GM12878 (cell line): ENCODE results near the gene ARF3. TPM values are rescaled to one million over a fixed set of nuclear protein-coding genes. Genes with fewer than 3 reads are reported as not detected.

Experiments
- ATAC-seq: fragments of 200-7000 bp; cut with Tn5 transposase; 3 replicates; pipeline ENCODE4 v1.9.1; 2020; ENCODE audit warnings: mild to moderate bottlenecking, moderate library complexity
- BruUV-seq: library from RNA; stranded (reverse); fragments of 400-500 nt; replicated peaks from 2 replicates; lab custom pipeline; 2021; lab: Mats Ljungman, UMichigan
- CTCF ChIA-PET: fragments of 300-600 bp; sonication (Branson Sonifier 250); formaldehyde crosslinking; extraction: SDS; loops from one replicate; lab custom pipeline; 2021; ENCODE audit warnings: inconsistent platforms; lab: Yijun Ruan, JAX
- POLR2A ChIA-PET: fragments of 350-600 bp; formaldehyde crosslinking; extraction: SDS; loops from one replicate; lab custom pipeline; 2021; ENCODE audit warnings: inconsistent platforms; lab: Charles Lee
- RAD21 ChIA-PET: fragments of 300-600 bp; sonication (Branson Sonifier 250); formaldehyde crosslinking; loops from one replicate; lab custom pipeline; 2023; ENCODE audit warnings: antibody characterized with exemption; ENCODE audit not compliant: unreplicated experiment; lab: Charles Lee
- SMC1A ChIA-PET: fragments of 300-600 bp; sonication (Branson Sonifier 250); formaldehyde crosslinking; loops from one replicate; lab custom pipeline; 2023; ENCODE audit not compliant: unreplicated experiment, uncharacterized antibody; lab: Charles Lee
- DNase-seq: peaks from one replicate; pipeline ENCODE4 v3.0.0-alpha.2; 2011; ENCODE audit warnings: low read depth, low spot score
- FAIRE-seq: peaks from 3 replicates; lab custom pipeline; 2011; peaks lifted over from hg19 to GRCh38; lab: Jason Lieb, UNC
- H2AFZ ChIP-seq: 2 replicates; pipeline ENCODE4 v1.6.0; 2011; ENCODE audit warnings: low read depth, low read length, control low read depth; ENCODE audit not compliant: control insufficient read depth
- H3K27ac ChIP-seq: 2 replicates; pipeline ENCODE4 v1.5.1; 2011; ENCODE audit warnings: control low read depth; ENCODE audit not compliant: control insufficient read depth, insufficient read depth
- H3K27me3 ChIP-seq, 2 experiments: replicated peaks in 1 of 2; 2 replicates each; pipeline versions ENCODE4 v1.6.0 to v1.6.1; 2011; ENCODE audit warnings: low read length in 1 of 2; ENCODE audit not compliant: control insufficient read depth in 2 of 2, insufficient read depth in 2 of 2
- H3K36me3 ChIP-seq, 2 experiments: 2 replicates each; pipeline ENCODE4 v1.5.1; 2011; ENCODE audit warnings: low read length in 1 of 2; ENCODE audit not compliant: control insufficient read depth in 2 of 2, insufficient read depth in 2 of 2
- H3K4me1 ChIP-seq: 2 replicates; pipeline ENCODE4 v1.6.1; 2011; ENCODE audit warnings: mild to moderate bottlenecking, low read length, moderate library complexity, mixed read lengths; ENCODE audit not compliant: control insufficient read depth, insufficient read depth
- H3K4me2 ChIP-seq: 2 replicates; pipeline ENCODE4 v1.6.0; 2011; ENCODE audit warnings: control low read depth; ENCODE audit not compliant: control insufficient read depth, insufficient read depth
- H3K4me3 ChIP-seq: fragments of 200-600 bp; sonication (generic); 2 replicates; pipeline ENCODE4 v1.5.1; 2016
- H3K79me2 ChIP-seq: 2 replicates; pipeline ENCODE4 v1.6.0; 2011; ENCODE audit warnings: low read length; ENCODE audit not compliant: control insufficient read depth, insufficient read depth
- H3K9ac ChIP-seq: 2 replicates; pipeline ENCODE4 v1.8.0; 2011; ENCODE audit warnings: low read length, control low read depth, mixed read lengths; ENCODE audit not compliant: control insufficient read depth, insufficient read depth
- H3K9me3 ChIP-seq: replicated peaks from 3 replicates; pipeline ENCODE4 v1.5.1; 2011; ENCODE audit warnings: mild to moderate bottlenecking, low read length; ENCODE audit not compliant: control insufficient read depth, insufficient read depth
- H4K20me1 ChIP-seq: 2 replicates; pipeline ENCODE4 v1.6.0; 2011; ENCODE audit not compliant: control insufficient read depth, insufficient read depth
- ASH2L ChIP-seq: fragments of 300-600, 200-600 bp; sonication (generic); IDR thresholded peaks from 2 replicates; pipeline ENCODE4 v1.6.1; 2017; ENCODE audit warnings: low read depth, mild to moderate bottlenecking, borderline replicate concordance
- BRCA1 ChIP-seq: IDR thresholded peaks from 2 replicates; pipeline ENCODE4 v1.6.1; 2011; ENCODE audit warnings: low read depth, low read length, improper control_type of control experiment
- HSF1 ChIP-seq: fragments of 150-350 bp; IDR thresholded peaks from 2 replicates; pipeline ENCODE4 v1.6.1; 2014; ENCODE audit warnings: mild to moderate bottlenecking, low read depth, low read length
- IKZF2 ChIP-seq, 2 experiments: fragments of 450-650 bp; IDR thresholded peaks; 2 replicates each; pipeline ENCODE4 v1.6.1; 2017; ENCODE audit warnings: mild to moderate bottlenecking in 2 of 2, moderate library complexity in 2 of 2
- IRF4 ChIP-seq: IDR thresholded peaks from 2 replicates; pipeline ENCODE4 v1.6.1; 2011; ENCODE audit warnings: low read depth, low read length
- NR2C1 ChIP-seq: fragments of 450-650 bp; IDR thresholded peaks from 2 replicates; pipeline ENCODE4 v1.6.1; 2017; ENCODE audit warnings: antibody characterized with exemption, mild to moderate bottlenecking, moderate library complexity
- NR2F1 ChIP-seq: fragments of 450-650 bp; conservative IDR thresholded peaks from 2 replicates; pipeline ENCODE4 v1.6.1; 2017; ENCODE audit warnings: mild to moderate bottlenecking
- PKNOX1 ChIP-seq: fragments of 450-650 bp; IDR thresholded peaks from 2 replicates; pipeline ENCODE4 v1.6.1; 2016; ENCODE audit warnings: mild to moderate bottlenecking
- RAD21 ChIP-seq: IDR thresholded peaks from 2 replicates; pipeline ENCODE4 v1.6.1; 2011; ENCODE audit warnings: mild to moderate bottlenecking, low read depth, low read length, moderate library complexity; ENCODE audit not compliant: insufficient read depth
- TARDBP ChIP-seq: IDR thresholded peaks from 2 replicates; pipeline ENCODE4 v1.6.1; 2016; ENCODE audit warnings: borderline replicate concordance
- ZNF24 ChIP-seq: fragments of 450-650 bp; IDR thresholded peaks from 2 replicates; pipeline ENCODE4 v1.6.1; 2017; ENCODE audit warnings: antibody characterized with exemption, mild to moderate bottlenecking
- WGBS: methylation state at CpG from one replicate; pipeline ENCODE4 v1.1.6; 2016; ENCODE audit warnings: low lambda C conversion rate; ENCODE audit not compliant: insufficient replicate concordance, insufficient coverage; ENCODE audit errors: missing lambda C conversion rate; 5-methylcytosine and 5-hydroxymethylcytosine counted together
- in situ Hi-C: fragments of 300-500 bp; cut with MboI; formaldehyde crosslinking; loops from 9 replicates; pipeline ENCODE4 v1.14.3; 2018; ENCODE audit warnings: mixed read lengths
- intact Hi-C: fragments of 100-400 bp; cut with micrococcal nuclease; formaldehyde crosslinking; loops from one replicate; pipeline ENCODE4 v1.14.2; 2022; ENCODE audit not compliant: unreplicated experiment
- polyA plus RNA-seq, 11 experiments: library from polyadenylated mRNA; depleted of rRNA in 4 of 11; unstranded in 6 of 11; stranded (reverse) in 5 of 11; fragments of >200 nt; fragmentation: Nextera tagmentation in 4 of 11; fragmentation: Illumina TruSeq in 1 of 11; extraction: Ambion mirVana in 4 of 11; extraction: Trizol in 1 of 11; gene quantifications; 1 replicate in 1 of 11; 2 replicates in 10 of 11; pipeline versions ENCODE4 v1.2.1 to v1.2.3, GENCODE V29; 2011 to 2016; ENCODE audit warnings: inconsistent platforms in 2 of 11, missing spikeins in 2 of 11, low read depth in 1 of 11
- total RNA-seq, 4 experiments: library from RNA; depleted of rRNA in 3 of 4; stranded (reverse); fragments of >200 nt in 3 of 4; fragmentation: Illumina TruSeq in 1 of 4; extraction: Trizol in 1 of 4; gene quantifications; 2 replicates each; pipeline versions ENCODE4 v1.2.1 to v1.2.3, GENCODE V29; 2013 to 2021
- TF ChIP-seq, protein P1 (sequence below): fragments of 450-650 bp; formaldehyde crosslinking; IDR thresholded peaks from 2 replicates; pipeline ENCODE4 v1.5.0; 2022; ENCODE audit warnings: mild to moderate bottlenecking, missing genetic modification characterization
- TF ChIP-seq, protein P2 (sequence below): fragments of 150-350 bp; IDR thresholded peaks from 2 replicates; pipeline ENCODE4 v1.6.1; 2016; ENCODE audit warnings: low read depth, low read length

ARF3 gene
- total and polyA plus RNA-seq, 10 of the 15 experiments (the other 5 are each of a cell fraction or from before 2014, with no cell fraction given), result 8.7 to 263 (median 74.4) TPM

DNA sequence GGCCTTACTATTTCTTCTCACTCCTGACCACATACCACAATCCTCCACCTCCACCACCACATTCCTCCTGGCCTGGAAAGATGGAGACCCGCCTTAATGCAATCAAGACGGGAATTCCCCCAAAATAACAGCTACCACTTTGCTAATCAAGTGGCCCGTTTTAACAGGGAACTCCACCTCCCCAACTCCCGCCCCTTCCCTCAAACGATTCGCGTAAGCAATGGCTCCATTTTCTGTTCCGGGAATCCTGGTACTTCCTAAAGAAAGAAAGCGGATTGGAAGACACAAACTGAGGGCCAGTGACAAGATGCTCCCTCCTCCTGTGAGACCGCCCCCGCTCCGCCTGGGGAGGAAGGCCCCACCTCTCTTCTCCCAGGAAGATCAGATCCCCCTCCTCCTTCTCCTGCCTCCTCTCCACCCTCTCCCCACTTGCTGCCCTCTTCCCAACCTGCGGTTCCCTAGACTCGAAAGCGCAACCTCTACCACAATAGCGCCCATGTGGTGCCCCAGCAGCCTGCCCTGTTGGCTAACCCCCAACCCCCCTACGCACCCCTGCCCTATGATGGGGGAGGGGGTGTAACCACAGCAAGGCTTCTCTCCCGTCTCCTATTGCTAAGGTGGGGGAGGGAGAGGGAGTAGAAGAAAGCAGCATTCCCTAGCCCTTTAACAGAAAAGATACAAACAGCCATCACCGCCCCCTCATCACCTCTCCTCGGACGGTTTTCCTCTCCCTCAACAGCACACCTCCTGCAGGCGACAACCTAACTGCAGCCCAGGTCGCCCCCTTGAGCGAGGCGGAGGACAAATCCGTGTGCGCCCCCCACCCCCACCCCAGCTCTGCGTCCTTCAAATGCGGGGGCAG is 777 bp downstream of the ARF3 start:
- WGBS, result 1% methylated on average over 29 of the region's 29 CpGs
- DNase-seq, result peak; percentile 59
- H2AFZ ChIP-seq, result peak overlapping the region; percentile 76
- TF ChIP-seq, protein P1, sequence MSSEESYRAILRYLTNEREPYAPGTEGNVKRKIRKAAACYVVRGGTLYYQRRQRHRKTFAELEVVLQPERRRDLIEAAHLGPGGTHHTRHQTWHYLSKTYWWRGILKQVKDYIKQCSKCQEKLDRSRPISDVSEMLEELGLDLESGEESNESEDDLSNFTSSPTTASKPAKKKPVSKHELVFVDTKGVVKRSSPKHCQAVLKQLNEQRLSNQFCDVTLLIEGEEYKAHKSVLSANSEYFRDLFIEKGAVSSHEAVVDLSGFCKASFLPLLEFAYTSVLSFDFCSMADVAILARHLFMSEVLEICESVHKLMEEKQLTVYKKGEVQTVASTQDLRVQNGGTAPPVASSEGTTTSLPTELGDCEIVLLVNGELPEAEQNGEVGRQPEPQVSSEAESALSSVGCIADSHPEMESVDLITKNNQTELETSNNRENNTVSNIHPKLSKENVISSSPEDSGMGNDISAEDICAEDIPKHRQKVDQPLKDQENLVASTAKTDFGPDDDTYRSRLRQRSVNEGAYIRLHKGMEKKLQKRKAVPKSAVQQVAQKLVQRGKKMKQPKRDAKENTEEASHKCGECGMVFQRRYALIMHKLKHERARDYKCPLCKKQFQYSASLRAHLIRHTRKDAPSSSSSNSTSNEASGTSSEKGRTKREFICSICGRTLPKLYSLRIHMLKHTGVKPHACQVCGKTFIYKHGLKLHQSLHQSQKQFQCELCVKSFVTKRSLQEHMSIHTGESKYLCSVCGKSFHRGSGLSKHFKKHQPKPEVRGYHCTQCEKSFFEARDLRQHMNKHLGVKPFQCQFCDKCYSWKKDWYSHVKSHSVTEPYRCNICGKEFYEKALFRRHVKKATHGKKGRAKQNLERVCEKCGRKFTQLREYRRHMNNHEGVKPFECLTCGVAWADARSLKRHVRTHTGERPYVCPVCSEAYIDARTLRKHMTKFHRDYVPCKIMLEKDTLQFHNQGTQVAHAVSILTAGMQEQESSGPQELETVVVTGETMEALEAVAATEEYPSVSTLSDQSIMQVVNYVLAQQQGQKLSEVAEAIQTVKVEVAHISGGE, result no peak
- TF ChIP-seq NR2C1 (no peak), IRF4 (no peak), BRCA1 (no peak), HSF1 (no peak), ZNF24 (no peak), IKZF2 (IDR thresholded peaks at IDR 0.05) (peak; percentile 71 to 75), TARDBP (no peak), RAD21 (no peak), NR2F1 (0 out of 2 replicates have a peak, but pooled peaks have one; percentile 21), ASH2L (no peak), PKNOX1 (no peak)
- TF ChIP-seq, protein P2, sequence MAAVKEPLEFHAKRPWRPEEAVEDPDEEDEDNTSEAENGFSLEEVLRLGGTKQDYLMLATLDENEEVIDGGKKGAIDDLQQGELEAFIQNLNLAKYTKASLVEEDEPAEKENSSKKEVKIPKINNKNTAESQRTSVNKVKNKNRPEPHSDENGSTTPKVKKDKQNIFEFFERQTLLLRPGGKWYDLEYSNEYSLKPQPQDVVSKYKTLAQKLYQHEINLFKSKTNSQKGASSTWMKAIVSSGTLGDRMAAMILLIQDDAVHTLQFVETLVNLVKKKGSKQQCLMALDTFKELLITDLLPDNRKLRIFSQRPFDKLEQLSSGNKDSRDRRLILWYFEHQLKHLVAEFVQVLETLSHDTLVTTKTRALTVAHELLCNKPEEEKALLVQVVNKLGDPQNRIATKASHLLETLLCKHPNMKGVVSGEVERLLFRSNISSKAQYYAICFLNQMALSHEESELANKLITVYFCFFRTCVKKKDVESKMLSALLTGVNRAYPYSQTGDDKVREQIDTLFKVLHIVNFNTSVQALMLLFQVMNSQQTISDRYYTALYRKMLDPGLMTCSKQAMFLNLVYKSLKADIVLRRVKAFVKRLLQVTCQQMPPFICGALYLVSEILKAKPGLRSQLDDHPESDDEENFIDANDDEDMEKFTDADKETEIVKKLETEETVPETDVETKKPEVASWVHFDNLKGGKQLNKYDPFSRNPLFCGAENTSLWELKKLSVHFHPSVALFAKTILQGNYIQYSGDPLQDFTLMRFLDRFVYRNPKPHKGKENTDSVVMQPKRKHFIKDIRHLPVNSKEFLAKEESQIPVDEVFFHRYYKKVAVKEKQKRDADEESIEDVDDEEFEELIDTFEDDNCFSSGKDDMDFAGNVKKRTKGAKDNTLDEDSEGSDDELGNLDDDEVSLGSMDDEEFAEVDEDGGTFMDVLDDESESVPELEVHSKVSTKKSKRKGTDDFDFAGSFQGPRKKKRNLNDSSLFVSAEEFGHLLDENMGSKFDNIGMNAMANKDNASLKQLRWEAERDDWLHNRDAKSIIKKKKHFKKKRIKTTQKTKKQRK, result no peak

More for the DNA sequence above, 777 bp downstream of the ARF3 start:
- Histone ChIP-seq H3K36me3 (peaks cover 2 to 3% of the 10 kb centered on the region in 2 experiments; a peak in 3 of 4 replicates), H3K79me2 (peaks cover 50% of the 10 kb centered on the region), H3K27ac (peak overlapping the region; percentile 62), H3K9me3 (no peaks in the 10 kb centered on the region), H3K9ac (peak overlapping the region; percentile 75), H3K4me1 (peaks cover 14% of the 10 kb centered on the region), H3K4me2 (peak overlapping the region; percentile 89), H3K27me3 (no peaks in the 10 kb centered on the region; a peak in 1 of 4 replicates), H3K4me3 (peak overlapping the region; percentile 95), H4K20me1 (no peaks in the 10 kb centered on the region)
- ChIA-PET POLR2A (interaction anchor here (0.6 to 8.1 kb wide), 15 partner anchors 11 to 646 kb away, joined by 3 to 86 read pairs (median 5); partner anchors contain the start of genes DDX23, FKBP11, KANSL2 and WNT1), CTCF (interaction anchor here (0.9 to 3.6 kb wide), 16 partner anchors 11 to 142 kb away, joined by 3 to 39 read pairs (median 6); partner anchors contain the start of genes DDX23, FKBP11 and WNT1), RAD21 (interaction anchor here (0.6 to 4.6 kb wide), 12 partner anchors 8 to 104 kb away, joined by 3 to 35 read pairs (median 4); partner anchors contain the start of genes DDX23, FKBP11, WNT1 and WNT10B), SMC1A (interaction anchor here (0.7 to 3.7 kb wide), 13 partner anchors 10 to 103 kb away, joined by 3 to 18 read pairs (median 4); partner anchors contain the start of genes FKBP11, RND1 and WNT10B)
- BruUV-seq, result no TSS peak
- in situ Hi-C loops, result no loop called here
- FAIRE-seq (no peak), ATAC-seq (peak; percentile 54)
- intact Hi-C loops, result no loop called here
